Measurements from ENCODE around the gene CCDC186. TPM values are rescaled to one million over a fixed set of nuclear protein-coding genes. Genes with fewer than 3 reads are reported as not detected.

CCDC186 gene
- total and polyA plus RNA-seq, 2 of the 8 experiments (the other 6 are each of a cell fraction or from before 2014, with no cell fraction given) = 3.0 to 30.3 TPM

DNA sequence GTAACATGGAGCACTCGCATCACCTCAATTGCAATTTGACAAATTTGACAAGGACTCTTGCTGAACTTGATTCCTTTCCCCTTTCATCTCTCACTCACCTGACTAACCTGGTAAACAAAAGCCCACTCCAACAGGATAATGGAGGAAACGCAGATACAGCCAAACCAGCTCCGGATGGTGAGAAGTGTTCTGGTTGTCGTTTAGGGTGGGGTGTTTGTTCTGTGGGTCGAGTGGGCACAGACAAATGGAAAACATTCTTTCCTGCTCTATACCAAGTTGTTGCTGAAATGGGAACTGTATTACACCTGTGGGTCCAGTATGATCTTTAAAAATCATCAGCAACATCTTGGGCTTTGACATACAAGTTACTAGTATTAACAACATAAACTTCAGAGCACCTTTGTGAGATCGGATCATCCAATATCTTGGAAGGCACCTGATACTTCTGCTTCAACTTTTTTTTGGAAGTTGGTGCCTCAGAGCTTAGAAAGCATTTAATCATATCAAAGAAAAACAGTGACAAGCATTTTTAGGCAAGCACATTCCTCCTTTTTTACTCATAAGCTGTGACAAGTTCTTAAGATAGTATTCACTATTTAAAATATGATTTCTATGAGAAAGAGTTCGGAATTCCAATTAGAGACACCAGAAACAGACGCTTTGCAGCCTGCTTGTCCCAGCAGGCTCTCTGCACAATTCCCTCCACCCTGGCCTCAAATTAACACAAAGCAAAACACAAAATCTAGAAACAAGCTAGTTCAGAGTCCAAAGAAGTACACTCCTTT is 58.1 kb downstream of the CCDC186 start:
- ChIA-PET CTCF (ENCODE audit: partially characterized antibody) (interaction anchor here (1.0 to 8.2 kb wide), 5 partner anchors 12 to 317 kb away, joined by 3 to 41 read pairs (median 4); no protein-coding TSS in a partner anchor), POLR2A (ENCODE audit: partially characterized antibody) (no interaction called here)
- no peak for TF ChIP-seq JUND (IDR thresholded peaks at IDR 0.05; ENCODE audit: low read length)
- TF ChIP-seq, protein P1, sequence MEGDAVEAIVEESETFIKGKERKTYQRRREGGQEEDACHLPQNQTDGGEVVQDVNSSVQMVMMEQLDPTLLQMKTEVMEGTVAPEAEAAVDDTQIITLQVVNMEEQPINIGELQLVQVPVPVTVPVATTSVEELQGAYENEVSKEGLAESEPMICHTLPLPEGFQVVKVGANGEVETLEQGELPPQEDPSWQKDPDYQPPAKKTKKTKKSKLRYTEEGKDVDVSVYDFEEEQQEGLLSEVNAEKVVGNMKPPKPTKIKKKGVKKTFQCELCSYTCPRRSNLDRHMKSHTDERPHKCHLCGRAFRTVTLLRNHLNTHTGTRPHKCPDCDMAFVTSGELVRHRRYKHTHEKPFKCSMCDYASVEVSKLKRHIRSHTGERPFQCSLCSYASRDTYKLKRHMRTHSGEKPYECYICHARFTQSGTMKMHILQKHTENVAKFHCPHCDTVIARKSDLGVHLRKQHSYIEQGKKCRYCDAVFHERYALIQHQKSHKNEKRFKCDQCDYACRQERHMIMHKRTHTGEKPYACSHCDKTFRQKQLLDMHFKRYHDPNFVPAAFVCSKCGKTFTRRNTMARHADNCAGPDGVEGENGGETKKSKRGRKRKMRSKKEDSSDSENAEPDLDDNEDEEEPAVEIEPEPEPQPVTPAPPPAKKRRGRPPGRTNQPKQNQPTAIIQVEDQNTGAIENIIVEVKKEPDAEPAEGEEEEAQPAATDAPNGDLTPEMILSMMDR (IDR thresholded peaks at IDR 0.05; ENCODE audit: control extremely low read depth in 1 of 3, insufficient read depth in 1 of 3, low read depth in 1 of 3, low read length in 3 of 3) = no peak
- no peak for TF ChIP-seq JUN (IDR thresholded peaks at IDR 0.05; ENCODE audit: low read depth, low read length)
- no peak for TF ChIP-seq FOSL1 (IDR thresholded peaks at IDR 0.05; ENCODE audit: insufficient read depth, low read depth, low read length)
- no peak for TF ChIP-seq PHF8 (conservative IDR thresholded peaks at IDR 0.05; ENCODE audit: low read depth, low read length)
- TF ChIP-seq, protein P2, sequence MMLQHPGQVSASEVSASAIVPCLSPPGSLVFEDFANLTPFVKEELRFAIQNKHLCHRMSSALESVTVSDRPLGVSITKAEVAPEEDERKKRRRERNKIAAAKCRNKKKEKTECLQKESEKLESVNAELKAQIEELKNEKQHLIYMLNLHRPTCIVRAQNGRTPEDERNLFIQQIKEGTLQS (IDR thresholded peaks at IDR 0.05; ENCODE audit: insufficient read depth, low read depth, low read length) = no peak
- TF ChIP-seq SP2 (IDR thresholded peaks at IDR 0.05; ENCODE audit: low read length) = no peak
- TF ChIP-seq EGR1 (IDR thresholded peaks at IDR 0.05; ENCODE audit: borderline replicate concordance, low read depth, low read length) = no peak
- TF ChIP-seq BCL11A (IDR thresholded peaks at IDR 0.05; ENCODE audit: low read depth in 2 of 2, low read length in 2 of 2) = no peak
- TF ChIP-seq POU5F1 (IDR thresholded peaks at IDR 0.05; ENCODE audit: low read depth, low read length) = no peak

More for the DNA sequence above, 58.1 kb downstream of the CCDC186 start:
- no peak overlapping the region for H3K56ac ChIP-seq (replicated peaks; ENCODE audit: insufficient read length, low read depth, low read length)
- no peak overlapping the region for H2BK12ac ChIP-seq (ENCODE audit: low read depth, low read length)
- H3K18ac ChIP-seq (ENCODE audit: extremely low read depth, low read length) = no peak overlapping the region
- no peaks in the 10 kb centered on the region for H3K23me2 ChIP-seq (ENCODE audit: low read depth, low read length)
- H3K79me1 ChIP-seq (ENCODE audit: low read depth, low read length) = no peaks in the 10 kb centered on the region
- no peak overlapping the region for H2BK15ac ChIP-seq (ENCODE audit: low read length)
- no peak overlapping the region for H3K4ac ChIP-seq (replicated peaks; ENCODE audit: insufficient read length, low read depth, low read length)
- H2BK20ac ChIP-seq (ENCODE audit: low read length) = no peak overlapping the region
- no peak overlapping the region for H2BK5ac ChIP-seq (ENCODE audit: low read depth, low read length)
- H3K9ac ChIP-seq (replicated peaks in 1 of 4; ENCODE audit: extremely low read depth in 1 of 4, low read depth in 3 of 4, low read length in 3 of 4) = no peak overlapping the region
- H4K8ac ChIP-seq (ENCODE audit: extremely low read depth, insufficient read depth, low read length) = no peak overlapping the region
- no peak overlapping the region for H3K4me3 ChIP-seq (ENCODE audit: extremely low read depth in 1 of 4, insufficient read depth in 2 of 4, low read depth in 3 of 4, low read length in 4 of 4)
- H3K27ac ChIP-seq (ENCODE audit: low read depth, low read length) = no peak overlapping the region
- H3K4me2 ChIP-seq (ENCODE audit: insufficient read depth in 1 of 2, low read depth in 2 of 2, low read length in 2 of 2) = no peak overlapping the region
- H2AFZ ChIP-seq (ENCODE audit: low read length) = no peak overlapping the region
- no peak for DNase-seq (ENCODE audit: low read depth in 1 of 2, low spot score in 2 of 2)
- H4K20me1 ChIP-seq (replicated peaks in 1 of 2; ENCODE audit: control insufficient read depth in 1 of 2, insufficient read depth in 2 of 2, low read length in 2 of 2) = no peaks in the 10 kb centered on the region
- H3K4me1 ChIP-seq (replicated peaks in 1 of 4; ENCODE audit: control insufficient read depth in 3 of 4, insufficient read depth in 4 of 4, low read length in 3 of 4) = no peaks in the 10 kb centered on the region
- H3K14ac ChIP-seq (ENCODE audit: insufficient read length) = no peak overlapping the region
- no peaks in the 10 kb centered on the region for H3K79me2 ChIP-seq (ENCODE audit: control insufficient read depth in 1 of 2, insufficient read depth in 2 of 2, low read length in 2 of 2)
- no peak overlapping the region for H4K91ac ChIP-seq (replicated peaks; ENCODE audit: insufficient read length, low read length)
- 84% methylated on average over 8 of the region's 8 CpGs; no CpG with 5 or more reads in 1 of the 2 experiments for WGBS, 2 experiments (ENCODE audit: extremely low coverage in 1 of 2, insufficient coverage in 1 of 2, insufficient read length in 1 of 2, insufficient replicate concordance in 2 of 2, low coverage in 1 of 2, low lambda C conversion rate in 2 of 2, missing lambda C conversion rate in 1 of 2)
- no peak for FAIRE-seq
- no peaks in the 10 kb centered on the region for H3K27me3 ChIP-seq (replicated peaks in 1 of 4; ENCODE audit: control insufficient read depth in 3 of 4, extremely low read depth in 1 of 4, insufficient read depth in 3 of 4, low read length in 3 of 4)
- no peak overlapping the region for H3K23ac ChIP-seq (ENCODE audit: insufficient read length)
- 0 out of 8 replicates have a peak, but pooled peaks cover 0 to 2% (median 0%) of the 10 kb centered on the region in 4 experiments for H3K36me3 ChIP-seq (ENCODE audit: control insufficient read depth in 2 of 4, insufficient read depth in 4 of 4, low read length in 3 of 4)
- no peaks in the 10 kb centered on the region for H3K9me3 ChIP-seq (ENCODE audit: insufficient read depth in 2 of 2, low read depth in 1 of 2, low read length in 1 of 2)
- no peak overlapping the region for H4K5ac ChIP-seq (ENCODE audit: insufficient read length, low read depth, low read length)
- no peak overlapping the region for H2BK120ac ChIP-seq (replicated peaks; ENCODE audit: low read depth, low read length)
- H2AK5ac ChIP-seq (ENCODE audit: low read depth, low read length) = no peak overlapping the region
